Hepatocyte (in vitro differentiated cells): ENCODE results near the gene AUTS2.

Experiments
- CTCF ChIP-seq: fragments of 200-600 bp; sonication (generic); IDR thresholded peaks from 2 replicates; pipeline ENCODE4 v1.5.1; 2016; ENCODE audit warnings: antibody characterized with exemption, mild to moderate bottlenecking; ENCODE audit not compliant: poor library complexity
- EZH2 ChIP-seq: fragments of 200-600 bp; sonication (generic); IDR thresholded peaks from 2 replicates; pipeline ENCODE4 v1.6.1; 2016; ENCODE audit warnings: antibody characterized with exemption, mild to moderate bottlenecking, borderline replicate concordance
- EZH2phosphoT487 ChIP-seq: fragments of 200-600 bp; sonication (generic); IDR thresholded peaks from one replicate; pipeline ENCODE4 v1.6.1; 2018; ENCODE audit warnings: antibody characterized with exemption, mild to moderate bottlenecking, low read depth, moderate library complexity; ENCODE audit not compliant: unreplicated experiment, severe bottlenecking

GRCh38 chr7:69588773-69589172 is 9.5 kb upstream of the AUTS2 start:
- TF ChIP-seq CTCF (no peak), EZH2phosphoT487 (no peak), EZH2 (no peak)
